ENCODE data around the gene ALDH1B1. TPM values are rescaled to one million over a fixed set of nuclear protein-coding genes. Genes with fewer than 3 reads are reported as not detected.

ALDH1B1 gene
- total RNA-seq = 17.8 and 18.8 TPM in 2 replicates

DNA sequence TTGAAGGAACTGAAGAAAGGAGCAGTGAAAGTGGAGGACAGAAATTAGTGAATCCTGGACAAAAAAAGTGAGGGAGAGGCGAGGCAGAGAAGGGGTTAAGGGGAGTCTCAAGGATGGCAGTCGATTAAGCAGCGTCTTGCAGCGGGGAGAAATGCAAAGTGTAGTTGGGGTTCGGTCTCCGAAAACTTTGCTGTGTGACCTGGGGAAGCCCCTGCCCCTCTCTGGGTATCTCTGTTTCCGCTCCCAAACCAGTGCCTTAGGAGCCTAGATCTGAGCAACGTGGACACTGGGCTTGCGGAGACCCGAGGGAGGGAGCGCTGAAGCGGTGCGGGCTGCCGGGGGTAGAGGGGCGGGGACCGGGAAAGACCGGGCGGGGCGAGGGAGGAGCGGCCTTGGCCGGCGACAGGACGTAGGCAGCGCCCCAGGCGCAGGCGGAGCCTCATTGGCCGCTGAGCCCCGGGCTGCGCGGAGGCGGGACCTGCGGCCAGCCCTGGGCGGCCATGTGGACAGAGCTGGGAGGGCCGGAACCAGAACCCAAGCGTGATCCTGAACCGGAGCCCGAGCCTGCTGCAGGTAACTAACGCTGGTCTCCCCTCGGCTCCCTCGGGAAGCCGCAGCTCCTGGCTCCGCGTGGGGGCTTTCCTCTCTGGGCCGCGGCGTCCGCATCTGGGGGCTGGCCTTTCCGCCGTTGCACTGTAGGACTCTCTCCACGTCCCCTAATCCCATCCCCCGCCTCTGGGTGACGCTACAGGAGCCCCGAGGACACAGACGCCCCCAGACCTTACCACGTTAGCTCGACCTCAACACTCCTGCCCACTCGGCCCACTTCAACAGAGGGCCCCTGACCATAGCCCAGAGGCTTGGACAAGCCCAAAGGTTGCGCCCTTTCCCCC lies at the start of gene ALDH1B1:
Gene ALDH1B1 (plus strand): TSS at position 468 of the 893 bp plus-strand sequence. CDS start 3,047 bp downstream, outside the sequence.
- intact Hi-C loops (cut with micrococcal nuclease) = loop anchor here (2.0 kb wide), 2 partner anchors 322 to 488 kb away; partner anchors contain the start of gene SLC25A51

DNA sequence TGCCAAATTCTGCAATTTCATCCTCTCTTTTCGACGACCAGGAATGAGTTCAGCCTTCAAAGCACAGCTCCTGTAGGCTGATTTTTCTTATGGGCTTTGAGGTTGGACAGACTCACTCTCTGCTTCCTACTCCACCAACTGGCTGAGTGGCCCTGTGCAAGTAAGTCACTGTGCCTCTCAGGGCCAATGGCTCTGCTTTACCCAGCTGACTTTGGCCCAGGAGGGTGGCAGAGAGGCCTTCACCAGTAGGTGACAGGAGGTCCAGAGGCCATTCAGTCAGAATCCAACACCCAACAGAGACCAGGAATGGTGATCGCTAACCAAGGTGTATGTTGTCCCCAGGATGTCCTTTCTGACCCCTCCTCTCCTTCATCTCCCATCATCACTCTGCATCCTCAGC lies 49.5 kb upstream of the ALDH1B1 start:
- intact Hi-C loops (cut with micrococcal nuclease) = no loop called here

DNA sequence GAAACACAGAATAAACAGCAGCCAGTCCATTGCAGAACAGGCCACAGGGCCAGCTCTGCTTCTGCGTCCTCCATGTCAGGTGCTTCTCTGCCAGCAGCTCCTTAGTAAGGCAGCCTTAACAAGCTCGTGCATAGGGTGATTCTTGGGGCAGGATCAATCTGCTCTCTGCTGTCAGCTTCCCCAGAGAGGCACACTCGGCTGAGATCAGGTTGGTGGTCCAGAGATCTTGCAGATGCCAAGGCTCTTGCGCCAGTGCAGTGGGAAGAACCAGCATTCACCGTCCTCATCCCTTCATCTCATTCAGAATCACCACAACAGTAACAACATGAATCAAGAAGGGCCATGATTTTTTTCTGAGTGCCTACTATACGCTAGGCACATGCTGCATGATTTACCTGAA lies 49.0 kb upstream of the ALDH1B1 start:
- intact Hi-C loops (cut with micrococcal nuclease) = no loop called here

DNA sequence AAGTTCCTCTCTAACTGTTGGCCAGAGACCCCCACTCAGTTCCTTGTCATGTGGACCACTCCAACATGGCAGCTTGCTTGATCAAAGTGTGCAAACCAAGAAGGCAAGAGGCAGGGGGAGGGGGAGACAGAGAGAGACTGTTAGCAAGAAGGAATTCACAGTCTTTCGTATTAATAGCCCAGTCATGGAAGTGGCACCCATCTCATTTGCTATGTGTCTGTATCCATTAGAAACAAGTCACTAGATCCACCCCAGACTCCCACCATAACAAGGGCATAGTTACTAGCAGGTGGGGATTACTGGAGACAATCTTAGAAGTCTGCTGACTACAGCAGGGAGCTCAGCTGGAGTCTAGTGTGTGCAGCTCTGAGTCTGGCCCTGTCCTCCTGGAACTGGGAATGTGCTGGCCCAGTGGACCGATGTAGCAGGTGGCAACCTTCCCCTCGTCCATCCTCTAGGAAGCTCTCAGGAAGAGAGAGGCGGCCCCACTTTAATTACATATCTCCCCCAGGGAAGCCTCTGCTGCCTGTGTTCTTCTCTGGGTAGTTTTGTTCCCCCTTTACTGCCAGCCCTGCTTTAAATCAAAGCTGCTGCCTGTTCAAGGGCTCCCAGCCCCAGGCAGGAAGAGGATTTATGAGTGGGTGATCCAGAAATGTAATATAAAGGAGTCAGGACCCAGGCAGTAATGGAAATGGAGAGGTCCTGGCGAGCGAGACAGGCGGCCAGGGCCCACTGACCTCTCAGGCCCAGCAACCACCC lies 47.8 kb upstream of the ALDH1B1 start:
- intact Hi-C loops (cut with micrococcal nuclease) = no loop called here

DNA sequence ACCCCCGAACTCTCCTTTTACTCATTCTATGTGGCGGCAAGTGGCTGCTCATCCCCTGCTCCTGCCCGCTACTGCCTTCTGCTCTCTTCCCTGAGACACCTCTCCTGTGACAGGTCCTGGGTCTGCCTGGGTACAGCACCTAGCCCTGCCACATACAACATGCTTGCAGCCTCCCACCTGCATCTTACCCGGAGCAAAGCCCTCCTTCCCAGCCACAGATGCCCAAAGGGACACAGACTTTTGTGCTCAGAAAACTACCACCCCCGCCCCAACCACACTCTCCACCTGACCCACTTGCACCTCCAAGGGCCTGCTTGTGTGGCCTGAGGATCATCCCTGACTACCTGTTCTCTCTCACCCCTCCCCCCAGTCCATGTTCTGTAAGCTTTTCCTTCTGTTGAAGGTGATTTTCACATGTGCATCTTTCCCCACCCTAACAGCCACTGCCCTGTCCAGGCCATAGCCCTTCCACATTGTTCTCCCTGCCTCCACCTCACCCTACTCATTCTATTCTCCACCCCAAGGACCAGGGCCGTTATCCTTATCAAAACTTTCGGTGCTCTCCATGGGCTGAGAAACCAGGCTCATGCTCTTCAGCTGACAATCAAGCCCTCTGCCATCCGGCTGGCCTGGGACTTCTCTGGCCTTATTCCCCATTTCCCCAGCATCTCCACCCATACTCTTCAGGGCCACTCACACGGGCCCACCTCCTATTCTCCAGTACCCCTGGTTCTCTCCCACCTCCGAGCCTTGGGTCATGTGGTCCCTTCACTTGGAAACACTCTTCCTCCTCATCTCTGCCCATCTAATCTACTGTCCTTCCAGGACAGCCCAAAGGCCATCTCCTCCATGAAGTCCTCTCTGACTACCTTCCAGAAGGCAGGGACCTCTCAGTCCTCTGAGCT lies 46.4 kb upstream of the ALDH1B1 start:
- intact Hi-C loops (cut with micrococcal nuclease) = no loop called here

DNA sequence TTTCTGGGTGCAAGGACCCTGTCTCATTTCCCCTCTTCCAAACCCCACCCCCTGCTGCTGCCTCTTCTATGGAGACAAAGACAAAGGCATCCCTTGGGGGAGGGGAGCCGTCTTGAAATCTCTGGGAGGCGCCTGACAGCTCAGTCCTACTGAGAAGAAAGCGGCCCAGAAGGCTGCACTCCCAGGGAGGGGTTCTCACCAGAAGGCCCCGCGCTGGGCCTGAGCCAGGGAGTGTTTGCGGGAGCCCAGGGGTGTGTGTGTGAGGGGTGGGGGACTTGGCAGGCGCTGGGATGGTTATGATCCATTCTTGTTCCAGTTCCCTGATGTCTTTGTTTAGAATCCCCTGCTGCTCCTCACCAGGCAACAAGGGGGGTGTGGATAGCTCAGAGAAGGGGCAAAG lies 45.7 kb upstream of the ALDH1B1 start:
- intact Hi-C loops (cut with micrococcal nuclease) = no loop called here

DNA sequence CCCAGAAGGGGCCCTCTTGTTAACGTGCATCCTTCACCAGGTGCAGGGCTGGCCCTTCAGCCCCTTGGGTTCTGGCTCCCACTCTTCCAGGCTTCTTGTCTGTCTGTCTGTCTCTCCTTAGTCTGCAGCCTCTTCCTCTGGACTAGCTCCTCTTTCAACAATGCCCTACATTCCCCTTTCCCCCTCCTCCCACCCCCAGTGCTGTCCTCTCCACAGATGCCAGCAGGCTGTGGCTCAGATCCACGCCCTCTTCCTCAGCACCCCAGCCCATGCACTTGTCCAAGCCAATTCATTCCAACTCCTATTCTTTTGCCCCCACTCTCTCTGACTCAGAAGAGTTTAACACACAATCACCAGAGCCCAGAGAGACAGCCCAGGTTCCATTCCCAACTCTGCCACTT lies 45.2 kb upstream of the ALDH1B1 start:
- intact Hi-C loops (cut with micrococcal nuclease) = no loop called here

DNA sequence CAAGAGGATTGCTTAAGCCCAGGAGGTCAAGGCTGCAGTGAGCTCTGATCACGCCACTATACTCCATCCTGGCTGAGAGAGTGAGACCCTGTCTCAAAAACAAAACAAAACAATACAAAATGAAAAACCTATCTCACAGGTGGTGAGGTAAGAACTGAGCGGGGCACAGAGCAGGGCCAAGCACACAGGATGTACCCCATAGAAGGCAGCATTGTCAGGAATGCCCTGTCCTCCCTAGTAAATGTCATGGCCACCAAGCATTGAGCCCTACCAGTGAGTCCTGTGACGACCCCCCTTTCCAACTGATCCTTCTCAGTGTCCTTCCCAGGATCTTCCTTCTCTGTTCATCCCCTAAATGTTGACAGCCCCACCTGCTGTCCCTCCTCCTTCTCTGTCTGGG lies 44.6 kb upstream of the ALDH1B1 start:
- intact Hi-C loops (cut with micrococcal nuclease) = no loop called here

DNA sequence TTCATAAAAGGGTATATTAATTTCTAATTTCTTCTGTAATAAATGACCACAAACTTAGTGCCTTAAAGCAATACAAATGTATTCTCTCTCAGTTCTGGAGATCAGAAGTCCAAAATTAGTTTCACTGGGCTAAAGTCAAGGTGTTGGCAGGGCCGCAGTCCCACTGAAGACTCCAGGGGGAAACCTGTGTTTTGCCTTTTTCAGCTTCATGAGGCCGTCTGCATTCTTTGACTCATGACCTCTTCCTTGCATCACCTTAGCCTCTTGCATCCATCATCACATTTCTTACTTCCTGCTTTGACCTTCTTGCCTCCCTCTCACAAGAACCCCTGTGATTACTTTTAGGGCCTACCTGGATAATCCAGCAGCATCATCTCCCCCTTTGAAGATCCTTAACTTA lies 42.0 kb upstream of the ALDH1B1 start:
- intact Hi-C loops (cut with micrococcal nuclease) = no loop called here

DNA sequence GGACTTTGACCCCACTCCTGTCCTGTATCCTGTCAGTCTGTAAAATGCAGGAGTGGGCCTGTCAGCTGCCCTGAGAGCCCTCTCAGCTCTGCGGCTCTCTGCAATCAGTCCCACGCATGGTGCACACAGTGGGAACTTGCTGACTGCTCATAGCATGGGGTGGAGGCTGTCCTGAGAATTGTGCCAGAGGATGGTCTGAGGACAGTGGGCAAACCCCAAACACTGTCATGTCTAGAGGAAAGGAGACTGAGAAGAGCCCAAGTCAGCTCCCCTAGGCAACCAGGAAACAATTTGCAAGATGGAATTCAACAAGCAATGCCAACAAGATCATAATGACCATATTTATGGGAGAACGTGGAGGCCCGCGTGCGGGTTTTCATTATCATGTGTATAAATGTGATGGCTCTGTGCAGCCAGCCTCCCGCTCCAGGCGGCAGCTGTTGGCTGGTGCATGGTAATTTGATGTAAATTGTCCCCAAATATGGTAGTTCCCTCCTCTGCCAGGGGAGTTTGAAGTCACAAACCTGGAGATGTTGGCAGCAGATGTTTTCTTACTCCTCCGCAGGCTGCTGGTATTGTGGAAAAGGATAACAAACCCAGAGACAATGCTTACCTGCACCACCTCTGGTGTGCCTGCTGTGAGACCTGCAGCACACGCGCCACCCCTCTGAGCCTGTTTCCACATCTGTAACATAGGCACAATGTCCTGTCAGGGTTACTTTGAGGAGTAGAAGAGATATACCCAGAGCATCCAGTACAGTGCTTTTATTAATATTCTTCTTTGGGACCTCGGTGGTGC lies 39.8 kb upstream of the ALDH1B1 start:
- intact Hi-C loops (cut with micrococcal nuclease) = no loop called here

DNA sequence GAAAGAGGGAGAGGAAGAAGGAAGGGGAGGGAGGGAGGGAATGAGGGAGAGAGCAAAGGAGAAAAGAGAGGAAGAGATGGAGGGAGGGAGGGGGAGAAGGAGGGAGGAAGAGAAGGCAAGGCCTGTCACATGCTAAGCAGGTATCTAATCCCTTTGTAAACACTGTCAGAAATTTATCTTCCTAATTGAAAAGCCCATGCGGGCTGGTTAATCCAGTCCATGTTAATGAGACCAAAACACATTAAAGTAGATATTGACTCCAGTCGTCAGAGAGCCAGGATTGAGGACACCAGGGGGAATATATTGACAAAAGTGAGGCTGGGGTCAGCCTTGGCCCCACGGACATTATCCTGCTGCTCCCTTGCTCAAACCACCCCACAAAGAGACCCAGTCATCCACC lies 37.4 kb upstream of the ALDH1B1 start:
- intact Hi-C loops (cut with micrococcal nuclease) = no loop called here

DNA sequence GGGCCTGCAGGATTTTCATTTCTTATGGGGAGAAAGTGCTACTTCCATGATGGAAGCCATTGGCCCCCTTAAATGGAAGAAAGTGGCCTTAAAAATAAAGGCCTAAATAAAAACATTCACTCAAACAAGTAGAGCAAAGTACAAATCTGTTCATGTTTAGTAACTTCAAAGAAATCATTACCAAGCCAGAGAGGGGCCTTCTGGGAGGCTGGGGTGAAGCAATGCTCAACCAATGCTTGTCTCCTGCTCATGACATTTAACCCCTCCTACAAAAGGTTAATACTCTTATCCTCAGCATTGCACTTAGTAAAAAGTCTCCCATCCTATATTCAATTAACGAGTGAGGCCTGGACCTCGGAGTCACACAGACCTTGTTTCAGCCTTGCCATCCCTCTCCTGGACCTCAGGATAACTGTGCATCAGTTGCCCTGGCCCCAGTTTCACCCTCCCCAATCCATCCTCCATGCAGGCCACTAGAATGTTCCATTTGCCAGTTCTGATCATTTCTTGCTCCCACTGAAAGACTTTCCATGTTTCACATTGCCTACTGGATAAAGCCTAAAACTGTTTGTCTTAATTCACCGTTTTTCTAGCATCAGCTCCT lies 36.9 kb upstream of the ALDH1B1 start:
- intact Hi-C loops (cut with micrococcal nuclease) = no loop called here

DNA sequence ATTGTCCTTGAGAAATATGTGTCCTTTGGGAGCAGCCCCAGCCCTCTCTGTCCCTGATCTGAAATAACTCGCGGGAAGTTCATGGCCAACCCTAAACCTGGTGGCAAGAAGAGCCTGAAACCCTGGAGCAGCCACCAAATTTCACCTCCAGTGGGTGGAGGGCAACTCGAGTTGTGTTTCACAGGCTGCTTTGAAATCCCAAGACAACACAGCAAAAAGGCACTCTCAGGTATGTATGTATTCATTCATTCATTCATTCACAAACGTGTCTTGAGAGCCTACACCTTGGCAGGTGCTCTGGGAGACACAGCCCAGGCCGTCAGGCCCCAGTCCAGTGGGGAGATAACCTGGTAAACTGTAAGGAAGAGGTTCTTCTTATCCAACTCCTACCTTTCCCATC lies 35.7 kb upstream of the ALDH1B1 start:
- intact Hi-C loops (cut with micrococcal nuclease) = no loop called here

DNA sequence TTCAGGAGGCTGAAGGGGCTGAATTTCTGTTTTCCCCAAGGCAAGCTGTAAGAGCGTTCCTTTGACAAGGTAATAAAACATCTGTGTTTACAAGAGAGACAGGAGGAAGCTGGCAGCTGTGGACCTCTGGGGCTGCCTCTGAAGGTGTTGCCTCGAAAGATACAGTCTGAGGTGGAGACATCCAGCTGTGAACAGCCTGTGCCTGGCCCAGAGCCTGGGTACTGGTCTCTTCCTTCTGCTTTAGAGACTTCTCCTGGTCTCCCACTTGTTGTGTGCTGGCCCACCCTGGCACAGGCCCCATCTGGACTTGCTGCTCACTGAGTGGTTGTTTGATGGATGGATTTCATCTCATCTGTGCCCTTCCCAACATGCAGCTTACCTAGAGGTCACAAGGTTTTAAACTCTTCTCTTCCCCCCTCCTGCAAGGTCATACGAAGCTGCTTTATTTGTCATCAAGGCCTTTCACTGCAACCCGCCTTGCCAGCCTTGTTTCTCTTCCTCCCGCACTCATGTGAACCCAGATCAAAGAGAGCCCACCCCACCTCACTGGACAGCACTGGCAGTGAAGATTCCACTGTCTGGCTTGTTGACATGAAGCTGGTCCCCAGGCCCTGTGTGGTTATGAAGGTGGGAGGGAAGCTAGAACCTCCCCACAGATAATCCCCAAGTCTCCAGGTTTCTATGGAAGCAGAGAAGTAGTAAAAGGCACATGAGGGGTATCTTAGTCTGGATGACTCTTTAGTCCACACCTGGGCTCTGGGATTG lies 35.0 kb upstream of the ALDH1B1 start:
- intact Hi-C loops (cut with micrococcal nuclease) = no loop called here

DNA sequence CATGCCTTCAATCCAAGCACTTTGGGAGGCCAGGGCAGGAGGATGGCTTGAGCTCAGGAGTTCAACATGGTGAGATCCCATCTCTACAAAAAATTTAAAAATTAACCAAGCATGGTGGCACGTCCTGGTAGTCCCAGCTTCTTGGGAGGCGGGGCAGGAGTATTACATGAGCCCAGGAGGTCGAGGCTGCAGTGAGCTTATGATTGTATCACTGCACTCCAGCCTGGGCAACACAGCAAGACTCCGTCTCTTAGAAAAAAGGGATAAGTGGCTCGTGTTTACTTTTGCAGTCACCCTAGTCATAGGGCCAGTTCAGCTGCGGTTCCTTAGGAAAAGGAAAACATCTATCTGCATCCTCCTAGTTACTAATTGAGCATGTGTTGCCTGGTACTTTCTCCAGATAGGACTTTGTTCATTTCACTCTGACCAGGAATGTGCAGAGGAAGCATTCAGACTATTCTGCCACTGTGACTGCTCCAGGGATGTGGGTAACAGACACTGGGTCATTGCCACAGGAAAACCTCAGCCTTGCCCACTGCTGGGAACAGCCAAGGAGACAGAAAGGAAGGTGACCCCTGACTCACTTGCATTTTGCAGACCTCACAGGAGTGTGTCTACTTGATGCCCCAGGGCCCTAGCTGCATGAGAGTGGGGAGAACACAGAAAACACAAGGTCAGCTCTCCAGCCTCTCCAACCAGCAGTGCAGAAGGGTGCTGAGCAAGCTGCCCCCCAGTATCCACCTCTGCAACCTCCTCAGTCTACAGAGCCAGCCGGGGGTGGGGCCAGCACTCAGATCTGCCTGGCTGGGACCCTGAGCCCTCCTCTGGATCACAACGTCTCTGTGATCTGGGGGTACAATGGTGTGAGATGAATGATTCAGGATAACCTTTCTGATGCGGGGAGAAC lies 33.9 kb upstream of the ALDH1B1 start:
- intact Hi-C loops (cut with micrococcal nuclease) = no loop called here

DNA sequence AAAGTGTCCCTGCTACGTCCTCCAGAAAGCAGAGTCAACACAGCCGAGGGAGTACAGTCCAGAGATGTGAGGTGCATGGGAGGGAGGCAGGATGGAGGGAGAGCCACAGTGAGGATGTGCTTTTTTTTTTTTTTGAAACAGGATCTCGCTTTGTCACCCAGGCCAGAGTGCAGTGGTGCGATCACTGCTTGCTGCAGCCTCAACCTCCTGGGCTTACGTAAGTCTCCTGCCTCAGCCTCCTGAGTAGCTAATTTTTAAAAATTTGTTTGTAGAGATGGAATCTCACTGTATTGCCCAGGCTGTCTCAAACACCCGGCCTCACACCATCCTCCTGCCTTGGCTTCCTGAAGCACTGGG lies 33.2 kb upstream of the ALDH1B1 start:
- intact Hi-C loops (cut with micrococcal nuclease) = no loop called here

DNA sequence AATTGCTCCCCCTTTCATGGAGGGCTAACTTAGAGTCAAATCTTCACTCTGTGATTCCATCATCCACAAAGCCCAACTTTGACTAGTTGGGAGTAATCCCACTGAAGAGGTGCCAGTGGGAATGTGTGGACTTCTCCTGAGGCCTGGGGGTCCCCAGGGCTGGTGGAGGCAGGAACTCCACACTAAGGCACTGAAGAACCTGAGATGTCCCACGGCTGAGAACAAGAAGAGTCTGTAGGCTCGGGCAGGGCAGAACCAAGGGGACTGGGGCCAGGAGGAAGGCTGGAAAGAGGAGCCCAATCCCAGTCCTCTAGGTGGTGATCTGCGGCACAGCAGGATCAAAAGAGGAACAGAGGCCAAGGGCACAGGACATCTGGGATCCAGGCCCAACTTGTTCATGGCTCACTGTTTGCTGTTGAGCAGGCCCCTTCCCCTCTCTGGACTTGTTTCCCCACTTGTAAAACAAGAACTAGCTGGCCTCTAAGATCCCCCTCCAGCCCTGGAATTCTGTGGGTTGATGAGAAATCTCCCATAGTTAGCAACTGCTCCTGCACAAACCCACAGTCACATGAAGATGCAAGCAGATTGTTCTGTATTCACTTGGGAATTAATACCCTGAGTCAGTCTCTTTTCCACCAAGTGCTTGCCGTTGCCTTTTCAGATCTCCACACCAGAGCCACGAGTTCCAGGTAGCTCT lies 32.7 kb upstream of the ALDH1B1 start:
- intact Hi-C loops (cut with micrococcal nuclease) = loop anchor here (5.0 kb wide), 1 partner anchor 613 kb away; no protein-coding TSS in a partner anchor
